ENCODE data around the gene SFXN4.
A peak's percentile ranks its signal among the peaks of the same experiment; 100 is the strongest.
"Not testable (repeated sequence)": the region's sequence is repeated elsewhere in the genome, so short reads cannot be mapped to it uniquely, and the experiment has no call there.

Gene SFXN4

DNA sequence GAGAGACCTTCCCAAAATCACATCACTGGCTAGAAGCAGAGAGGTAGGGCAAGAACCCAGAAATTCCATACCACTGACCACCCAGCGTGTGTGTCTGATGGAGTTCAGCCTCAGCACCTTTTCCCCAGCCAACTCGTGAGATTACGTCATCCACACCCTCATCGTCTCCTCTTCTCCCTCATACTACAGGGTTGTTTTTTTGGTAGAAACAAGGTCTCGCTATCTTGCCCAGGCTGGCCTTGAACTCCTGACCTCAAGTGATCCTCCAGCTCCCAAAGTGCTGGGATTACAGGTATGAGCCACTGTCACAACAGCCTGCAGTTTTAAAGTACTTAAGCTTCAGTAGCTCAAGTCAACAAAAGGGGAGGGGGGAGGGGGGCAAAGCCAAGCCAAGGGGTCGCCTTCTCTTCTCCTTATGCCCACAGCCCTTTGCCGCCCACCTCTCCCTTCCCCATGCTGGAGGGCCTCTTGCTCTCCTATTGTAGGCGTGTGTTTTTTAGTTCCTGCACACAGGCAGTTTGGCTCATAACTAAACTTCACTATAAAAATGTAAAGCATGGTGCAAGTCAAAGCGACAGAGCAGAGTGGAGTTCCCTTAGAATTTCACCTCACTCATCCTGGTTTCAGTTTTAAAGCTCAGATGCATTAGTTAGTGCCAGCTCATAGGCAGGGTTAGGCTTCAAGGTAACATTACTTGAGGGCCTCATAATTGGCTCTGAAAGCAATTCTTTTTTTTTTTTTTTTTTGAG lies 18.3 kb upstream of the SFXN4 start:
- Histone ChIP-seq H3K4me1 (peaks cover 0 to 4% (median 2%) of the 10 kb centered on the region in 4 donors), H3K36me3 (no peaks in the 10 kb centered on the region), H3K9me3 (no peaks in the 10 kb centered on the region), H3K4me3 (no peak overlapping the region), H3K27me3 (no peaks in the 10 kb centered on the region), H3K27ac (no peak overlapping the region)
- intact Hi-C loops (cut with DNase I; ENCODE audit: low total_unique reads) = no loop called here
- TF ChIP-seq, protein P1, sequence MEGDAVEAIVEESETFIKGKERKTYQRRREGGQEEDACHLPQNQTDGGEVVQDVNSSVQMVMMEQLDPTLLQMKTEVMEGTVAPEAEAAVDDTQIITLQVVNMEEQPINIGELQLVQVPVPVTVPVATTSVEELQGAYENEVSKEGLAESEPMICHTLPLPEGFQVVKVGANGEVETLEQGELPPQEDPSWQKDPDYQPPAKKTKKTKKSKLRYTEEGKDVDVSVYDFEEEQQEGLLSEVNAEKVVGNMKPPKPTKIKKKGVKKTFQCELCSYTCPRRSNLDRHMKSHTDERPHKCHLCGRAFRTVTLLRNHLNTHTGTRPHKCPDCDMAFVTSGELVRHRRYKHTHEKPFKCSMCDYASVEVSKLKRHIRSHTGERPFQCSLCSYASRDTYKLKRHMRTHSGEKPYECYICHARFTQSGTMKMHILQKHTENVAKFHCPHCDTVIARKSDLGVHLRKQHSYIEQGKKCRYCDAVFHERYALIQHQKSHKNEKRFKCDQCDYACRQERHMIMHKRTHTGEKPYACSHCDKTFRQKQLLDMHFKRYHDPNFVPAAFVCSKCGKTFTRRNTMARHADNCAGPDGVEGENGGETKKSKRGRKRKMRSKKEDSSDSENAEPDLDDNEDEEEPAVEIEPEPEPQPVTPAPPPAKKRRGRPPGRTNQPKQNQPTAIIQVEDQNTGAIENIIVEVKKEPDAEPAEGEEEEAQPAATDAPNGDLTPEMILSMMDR (IDR thresholded peaks at IDR 0.05) = no peak
- no peak for DNase-seq

DNA sequence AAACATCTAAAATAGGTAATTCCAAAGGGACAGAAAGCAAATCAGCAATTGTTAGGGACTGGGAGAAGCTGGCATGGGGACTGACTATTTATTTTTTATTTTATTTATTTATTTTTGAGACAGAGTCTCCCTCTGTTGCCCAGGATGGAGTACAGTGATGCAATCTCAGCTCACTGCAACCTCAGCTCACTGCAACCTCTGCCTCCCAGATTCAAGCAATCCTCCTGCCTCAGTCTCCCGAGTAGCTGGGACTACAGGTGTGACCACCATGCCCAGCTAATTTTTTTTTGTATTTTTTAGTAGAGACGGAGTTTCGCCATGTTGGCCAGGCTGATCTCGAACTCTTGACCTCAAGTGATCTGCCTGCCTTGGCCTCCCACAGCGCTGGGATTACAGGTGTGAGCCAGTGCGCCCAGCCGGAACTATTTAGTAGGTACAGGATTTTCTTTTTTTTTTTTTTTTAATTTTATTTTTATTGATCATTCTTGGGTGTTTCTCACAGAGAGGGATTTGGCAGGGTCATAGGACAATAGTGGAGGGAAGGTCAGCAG lies 15.4 kb upstream of the SFXN4 start:
- H3K9me3 ChIP-seq; intact Hi-C loops (cut with DNase I; ENCODE audit: low total_unique reads); H3K27ac ChIP-seq; H3K36me3 ChIP-seq; DNase-seq; H3K27me3 ChIP-seq; H3K4me3 ChIP-seq: not testable (repeated sequence)
- H3K4me1 ChIP-seq = peaks cover 0 to 24% (median 18%) of the 10 kb centered on the region in 4 donors

DNA sequence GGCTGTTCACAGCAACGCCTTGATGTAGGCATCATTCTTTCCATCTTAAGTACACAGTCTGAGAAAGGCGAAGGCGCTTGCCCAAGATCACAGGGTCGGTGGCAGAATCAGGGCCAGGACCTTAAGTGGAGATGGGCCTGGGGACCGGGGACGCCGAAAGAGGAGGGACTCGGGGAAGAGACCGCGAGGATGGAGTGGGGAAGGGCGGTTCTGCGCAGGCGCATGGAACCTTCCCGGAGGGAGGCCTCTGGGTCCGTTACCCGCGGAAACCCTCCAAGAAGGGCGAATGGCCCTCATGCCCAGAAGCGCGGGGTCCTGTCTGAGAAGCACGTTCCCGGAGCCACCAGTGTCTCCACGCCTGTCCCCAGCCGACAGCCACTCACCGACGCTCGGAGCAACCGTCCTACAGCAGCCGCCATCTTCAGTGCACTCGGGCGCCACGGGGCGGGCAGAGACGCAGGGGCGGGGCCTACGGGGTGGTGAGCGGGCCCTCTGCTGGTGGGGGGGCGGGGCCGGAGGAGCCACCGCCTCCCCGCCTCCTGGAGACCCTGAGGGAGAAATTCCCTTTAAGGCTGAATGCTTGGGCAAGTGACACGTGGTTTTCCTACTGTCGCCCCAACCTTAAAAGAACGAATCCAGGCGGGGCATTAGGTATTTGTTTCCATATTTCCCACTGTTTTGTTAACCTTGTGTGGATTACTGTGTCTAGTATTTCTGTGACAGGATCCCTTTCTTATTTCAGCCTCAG lies 13.0 kb upstream of the SFXN4 start, which contains the start of gene PRDX3:
PRDX3 (minus strand) TSS at position 441 of the 748 bp plus-strand sequence; CDS start at position 419, 22 bp downstream.
- H3K27me3 ChIP-seq = no peaks in the 10 kb centered on the region
- H3K36me3 ChIP-seq = peaks cover 2 to 20% (median 18%) of the 10 kb centered on the region in 3 donors
- TF ChIP-seq, protein P1 (IDR thresholded peaks at IDR 0.05) = peak in 1 of 2 experiments; percentile 26
- H3K4me1 ChIP-seq = peaks cover 0 to 24% (median 20%) of the 10 kb centered on the region in 4 donors
- H3K9me3 ChIP-seq = no peaks in the 10 kb centered on the region
- H3K27ac ChIP-seq = peak within 1 kb of the TSS; percentile 76 to 91
- peak; percentile 96 for DNase-seq
- intact Hi-C loops (cut with DNase I; ENCODE audit: low total_unique reads) = no loop called here
- H3K4me3 ChIP-seq = peak within 1 kb of the TSS; percentile 58 to 89

DNA sequence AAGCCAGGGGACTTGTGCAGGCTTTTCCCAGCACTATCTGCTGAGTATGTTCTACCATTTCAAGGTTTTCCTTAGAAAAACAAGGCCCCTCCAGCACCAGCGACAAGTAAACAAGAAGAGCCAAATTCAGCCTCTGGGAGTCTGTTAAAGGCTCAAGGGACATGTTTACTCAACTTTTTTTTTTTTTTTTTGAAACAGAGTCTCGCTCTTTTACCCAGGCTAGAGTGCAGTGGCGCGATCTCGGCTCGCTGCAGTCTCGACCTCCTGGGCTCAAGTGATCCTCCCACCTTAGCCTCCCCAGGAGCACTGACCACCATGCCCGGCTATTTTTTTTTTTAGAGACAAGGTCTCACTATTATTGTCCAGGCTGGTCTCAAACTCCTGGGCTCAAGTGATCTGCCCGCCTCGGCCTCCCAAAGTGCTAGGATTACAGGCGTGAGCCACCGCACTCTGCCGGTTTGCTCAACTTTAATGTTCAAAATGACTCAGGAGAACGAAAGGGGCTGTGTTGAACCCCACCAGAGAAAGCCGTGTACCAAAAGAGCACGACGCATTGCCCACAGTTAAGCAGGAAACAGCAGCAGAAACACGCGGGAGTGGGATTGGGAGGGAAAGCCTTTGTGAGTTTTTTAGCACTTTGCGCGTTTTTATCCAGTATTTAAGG lies 12.3 kb upstream of the SFXN4 start:
- intact Hi-C loops (cut with DNase I; ENCODE audit: low total_unique reads) = no loop called here
- Histone ChIP-seq H3K27me3 (no peaks in the 10 kb centered on the region), H3K4me3 (peak overlapping the region; percentile 58 to 89), H3K9me3 (no peaks in the 10 kb centered on the region), H3K27ac (peak overlapping the region; percentile 76 to 91), H3K36me3 (peaks cover 9 to 27% (median 25%) of the 10 kb centered on the region in 3 donors), H3K4me1 (peaks cover 0 to 27% (median 20%) of the 10 kb centered on the region in 4 donors)
- TF ChIP-seq, protein P1 (IDR thresholded peaks at IDR 0.05) = no peak
- no peak for DNase-seq

DNA sequence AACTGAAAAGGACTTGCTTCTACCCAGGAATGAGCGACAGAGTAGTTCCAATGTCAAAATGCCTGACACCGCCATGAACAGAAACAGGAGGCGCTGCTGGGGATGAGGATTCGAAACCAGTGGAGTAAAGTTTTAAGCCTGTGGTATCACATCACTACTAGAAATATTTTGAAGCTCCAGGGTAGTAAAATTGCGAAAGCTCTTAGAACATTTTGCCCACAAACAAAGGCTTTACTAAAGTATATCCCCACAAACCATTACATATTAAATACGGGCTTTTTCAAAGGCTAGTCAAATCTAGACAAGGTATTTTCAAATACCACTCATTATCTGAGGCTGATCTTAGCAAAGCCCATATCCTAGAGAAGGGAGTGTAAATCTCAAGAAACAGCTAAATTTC lies 10.7 kb upstream of the SFXN4 start:
- Histone ChIP-seq H3K36me3 (peaks cover 26 to 44% (median 42%) of the 10 kb centered on the region in 3 donors), H3K4me3 (no peak overlapping the region), H3K4me1 (peaks cover 0 to 30% (median 20%) of the 10 kb centered on the region in 4 donors), H3K27me3 (no peaks in the 10 kb centered on the region), H3K9me3 (no peaks in the 10 kb centered on the region), H3K27ac (no peak overlapping the region)
- intact Hi-C loops (cut with DNase I; ENCODE audit: low total_unique reads) = no loop called here
- TF ChIP-seq, protein P1 (IDR thresholded peaks at IDR 0.05) = no peak
- DNase-seq = no peak

All from tibial artery (tissue), 4 donors.